Measurements from ENCODE around the gene DRG2.

GRCh38 chr17:18146259-18146658, 58.5 kb downstream of the DRG2 start:
- no peak for TF ChIP-seq CTCF (IDR thresholded peaks at IDR 0.05; ENCODE audit: insufficient read depth, low read length)
- TF ChIP-seq, protein P1, sequence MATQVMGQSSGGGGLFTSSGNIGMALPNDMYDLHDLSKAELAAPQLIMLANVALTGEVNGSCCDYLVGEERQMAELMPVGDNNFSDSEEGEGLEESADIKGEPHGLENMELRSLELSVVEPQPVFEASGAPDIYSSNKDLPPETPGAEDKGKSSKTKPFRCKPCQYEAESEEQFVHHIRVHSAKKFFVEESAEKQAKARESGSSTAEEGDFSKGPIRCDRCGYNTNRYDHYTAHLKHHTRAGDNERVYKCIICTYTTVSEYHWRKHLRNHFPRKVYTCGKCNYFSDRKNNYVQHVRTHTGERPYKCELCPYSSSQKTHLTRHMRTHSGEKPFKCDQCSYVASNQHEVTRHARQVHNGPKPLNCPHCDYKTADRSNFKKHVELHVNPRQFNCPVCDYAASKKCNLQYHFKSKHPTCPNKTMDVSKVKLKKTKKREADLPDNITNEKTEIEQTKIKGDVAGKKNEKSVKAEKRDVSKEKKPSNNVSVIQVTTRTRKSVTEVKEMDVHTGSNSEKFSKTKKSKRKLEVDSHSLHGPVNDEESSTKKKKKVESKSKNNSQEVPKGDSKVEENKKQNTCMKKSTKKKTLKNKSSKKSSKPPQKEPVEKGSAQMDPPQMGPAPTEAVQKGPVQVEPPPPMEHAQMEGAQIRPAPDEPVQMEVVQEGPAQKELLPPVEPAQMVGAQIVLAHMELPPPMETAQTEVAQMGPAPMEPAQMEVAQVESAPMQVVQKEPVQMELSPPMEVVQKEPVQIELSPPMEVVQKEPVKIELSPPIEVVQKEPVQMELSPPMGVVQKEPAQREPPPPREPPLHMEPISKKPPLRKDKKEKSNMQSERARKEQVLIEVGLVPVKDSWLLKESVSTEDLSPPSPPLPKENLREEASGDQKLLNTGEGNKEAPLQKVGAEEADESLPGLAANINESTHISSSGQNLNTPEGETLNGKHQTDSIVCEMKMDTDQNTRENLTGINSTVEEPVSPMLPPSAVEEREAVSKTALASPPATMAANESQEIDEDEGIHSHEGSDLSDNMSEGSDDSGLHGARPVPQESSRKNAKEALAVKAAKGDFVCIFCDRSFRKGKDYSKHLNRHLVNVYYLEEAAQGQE (IDR thresholded peaks at IDR 0.05; ENCODE audit: insufficient replicate concordance, low read depth): no peak
- TF ChIP-seq GABPA (IDR thresholded peaks at IDR 0.05; ENCODE audit: low read depth): no peak
- TF ChIP-seq POLR2AphosphoS5 (IDR thresholded peaks at IDR 0.05; ENCODE audit: low read depth): no peak

Measured in HL-60 (cell line).